22Rv1 (cell line): Measurements from ENCODE around the gene FECH.

Experiments used
- ZFX ChIP-seq: fragments of 450-650 bp; IDR thresholded peaks from 2 replicates; pipeline ENCODE4 v1.6.1; 2017; ENCODE audit warnings: antibody characterized with exemption, borderline replicate concordance
- TF ChIP-seq, protein P1 (sequence below): fragments of 450-650 bp; IDR thresholded peaks from 2 replicates; pipeline ENCODE4 v1.5.1; 2017; ENCODE audit warnings: mild to moderate bottlenecking

- TF ChIP-seq, protein P1, sequence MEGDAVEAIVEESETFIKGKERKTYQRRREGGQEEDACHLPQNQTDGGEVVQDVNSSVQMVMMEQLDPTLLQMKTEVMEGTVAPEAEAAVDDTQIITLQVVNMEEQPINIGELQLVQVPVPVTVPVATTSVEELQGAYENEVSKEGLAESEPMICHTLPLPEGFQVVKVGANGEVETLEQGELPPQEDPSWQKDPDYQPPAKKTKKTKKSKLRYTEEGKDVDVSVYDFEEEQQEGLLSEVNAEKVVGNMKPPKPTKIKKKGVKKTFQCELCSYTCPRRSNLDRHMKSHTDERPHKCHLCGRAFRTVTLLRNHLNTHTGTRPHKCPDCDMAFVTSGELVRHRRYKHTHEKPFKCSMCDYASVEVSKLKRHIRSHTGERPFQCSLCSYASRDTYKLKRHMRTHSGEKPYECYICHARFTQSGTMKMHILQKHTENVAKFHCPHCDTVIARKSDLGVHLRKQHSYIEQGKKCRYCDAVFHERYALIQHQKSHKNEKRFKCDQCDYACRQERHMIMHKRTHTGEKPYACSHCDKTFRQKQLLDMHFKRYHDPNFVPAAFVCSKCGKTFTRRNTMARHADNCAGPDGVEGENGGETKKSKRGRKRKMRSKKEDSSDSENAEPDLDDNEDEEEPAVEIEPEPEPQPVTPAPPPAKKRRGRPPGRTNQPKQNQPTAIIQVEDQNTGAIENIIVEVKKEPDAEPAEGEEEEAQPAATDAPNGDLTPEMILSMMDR = no peak
- TF ChIP-seq ZFX = no peak
Measured at GRCh38 chr18:57529151-57529550, 57.4 kb downstream of the FECH start.
